SH-SY5Y (cell line): Measurements from ENCODE around the gene HIF1AN.

ENCODE experiments used
- GATA2 ChIP-seq: IDR thresholded peaks from 2 replicates; pipeline ENCODE4 v1.6.1; 2011; ENCODE audit warnings: mild to moderate bottlenecking, low read depth, low read length
- GATA3 ChIP-seq: IDR thresholded peaks from 2 replicates; pipeline ENCODE4 v1.6.1; 2011; ENCODE audit warnings: low read depth, mild to moderate bottlenecking, low read length, moderate library complexity

GRCh38 chr10:100567826-100568225 is 32.1 kb downstream of the HIF1AN start:
- TF ChIP-seq GATA2 = no peak
- no peak for TF ChIP-seq GATA3
